Measurements from ENCODE around the gene ATG10.

Gene ATG10

DNA sequence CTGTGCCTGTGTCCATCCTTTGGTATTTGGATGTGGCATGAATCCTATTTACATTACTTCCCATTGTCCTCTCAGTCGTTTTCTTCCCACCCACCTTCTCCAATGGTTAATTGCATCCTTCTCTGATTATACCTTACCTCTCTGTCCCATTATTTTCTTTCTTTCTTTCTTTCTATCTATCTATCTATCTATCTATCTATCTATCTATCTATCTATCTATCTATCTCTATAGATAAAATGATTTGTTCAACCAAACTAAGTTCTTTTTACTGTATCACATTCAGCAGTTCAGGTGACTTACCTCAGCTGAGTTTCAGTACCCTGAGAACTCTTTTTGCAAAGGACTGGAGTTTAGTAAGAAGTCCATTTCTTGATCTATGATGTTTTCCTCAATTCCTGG lies 225.7 kb downstream of the ATG10 start:
- TF ChIP-seq, protein P1, sequence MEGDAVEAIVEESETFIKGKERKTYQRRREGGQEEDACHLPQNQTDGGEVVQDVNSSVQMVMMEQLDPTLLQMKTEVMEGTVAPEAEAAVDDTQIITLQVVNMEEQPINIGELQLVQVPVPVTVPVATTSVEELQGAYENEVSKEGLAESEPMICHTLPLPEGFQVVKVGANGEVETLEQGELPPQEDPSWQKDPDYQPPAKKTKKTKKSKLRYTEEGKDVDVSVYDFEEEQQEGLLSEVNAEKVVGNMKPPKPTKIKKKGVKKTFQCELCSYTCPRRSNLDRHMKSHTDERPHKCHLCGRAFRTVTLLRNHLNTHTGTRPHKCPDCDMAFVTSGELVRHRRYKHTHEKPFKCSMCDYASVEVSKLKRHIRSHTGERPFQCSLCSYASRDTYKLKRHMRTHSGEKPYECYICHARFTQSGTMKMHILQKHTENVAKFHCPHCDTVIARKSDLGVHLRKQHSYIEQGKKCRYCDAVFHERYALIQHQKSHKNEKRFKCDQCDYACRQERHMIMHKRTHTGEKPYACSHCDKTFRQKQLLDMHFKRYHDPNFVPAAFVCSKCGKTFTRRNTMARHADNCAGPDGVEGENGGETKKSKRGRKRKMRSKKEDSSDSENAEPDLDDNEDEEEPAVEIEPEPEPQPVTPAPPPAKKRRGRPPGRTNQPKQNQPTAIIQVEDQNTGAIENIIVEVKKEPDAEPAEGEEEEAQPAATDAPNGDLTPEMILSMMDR (IDR thresholded peaks at IDR 0.05; ENCODE audit: low read depth, low read length), result no peak
- no peak for TF ChIP-seq POLR2A (IDR thresholded peaks at IDR 0.05; ENCODE audit: extremely low read depth, insufficient read length)
- TF ChIP-seq, protein P2, sequence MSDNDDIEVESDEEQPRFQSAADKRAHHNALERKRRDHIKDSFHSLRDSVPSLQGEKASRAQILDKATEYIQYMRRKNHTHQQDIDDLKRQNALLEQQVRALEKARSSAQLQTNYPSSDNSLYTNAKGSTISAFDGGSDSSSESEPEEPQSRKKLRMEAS (IDR thresholded peaks at IDR 0.05; ENCODE audit: low read depth, low read length), result no peak
- no peak for DNase-seq (ENCODE audit: low read depth)

DNA sequence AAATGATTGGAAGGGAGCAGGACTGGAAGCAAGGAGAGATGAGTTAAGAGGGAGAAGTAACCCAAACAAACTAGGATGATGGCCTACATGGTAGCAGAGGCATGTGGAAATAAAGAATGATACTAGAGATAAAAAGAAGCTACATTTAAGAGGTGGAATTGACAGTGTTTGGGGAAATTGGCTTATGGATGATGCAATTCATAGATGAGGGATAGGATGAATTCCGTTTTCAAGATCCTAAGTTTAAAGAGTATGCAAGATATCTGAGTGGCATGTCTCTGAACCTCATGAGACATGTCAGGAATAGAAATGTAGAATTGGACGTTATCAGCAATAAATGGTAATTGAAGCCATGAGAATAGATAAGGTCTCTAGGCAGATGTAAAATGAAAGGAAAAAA lies 232.7 kb downstream of the ATG10 start:
- H3K4me3 ChIP-seq (ENCODE audit: low read depth, low read length), result no peak overlapping the region
- TF ChIP-seq, protein P1 (IDR thresholded peaks at IDR 0.05; ENCODE audit: low read depth, low read length), result no peak
- TF ChIP-seq, protein P2 (IDR thresholded peaks at IDR 0.05; ENCODE audit: low read depth, low read length), result no peak
- TF ChIP-seq POLR2A (IDR thresholded peaks at IDR 0.05; ENCODE audit: extremely low read depth, insufficient read length) (no peak), MYC (IDR thresholded peaks at IDR 0.05; ENCODE audit: low read depth, low read length) (no peak)
- no peak for DNase-seq (ENCODE audit: low read depth)

More for the DNA sequence above, 225.7 kb downstream of the ATG10 start:
- no peak overlapping the region for H3K4me3 ChIP-seq (ENCODE audit: low read depth, low read length)

DNA sequence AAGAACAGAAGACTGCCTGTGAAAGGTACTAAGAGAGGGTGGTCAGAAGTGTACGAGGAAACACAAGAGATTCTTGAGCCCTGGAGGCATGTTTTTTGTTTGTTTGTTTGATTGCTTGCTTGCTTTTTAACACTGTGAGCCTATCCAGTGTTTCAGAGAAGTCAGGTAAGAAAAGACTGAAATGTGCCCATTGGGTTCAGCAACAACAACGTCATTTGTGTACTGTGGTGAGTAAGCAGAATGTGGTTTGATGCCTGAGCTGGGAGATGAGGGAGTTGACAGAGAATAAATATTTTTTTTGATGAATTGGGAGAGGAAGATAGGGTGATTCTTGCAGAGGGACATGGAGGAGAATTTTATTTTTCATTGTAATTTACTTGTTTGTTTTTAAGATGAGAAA lies 233.2 kb downstream of the ATG10 start:
- H3K4me3 ChIP-seq (ENCODE audit: low read depth, low read length), result no peak overlapping the region

DNA sequence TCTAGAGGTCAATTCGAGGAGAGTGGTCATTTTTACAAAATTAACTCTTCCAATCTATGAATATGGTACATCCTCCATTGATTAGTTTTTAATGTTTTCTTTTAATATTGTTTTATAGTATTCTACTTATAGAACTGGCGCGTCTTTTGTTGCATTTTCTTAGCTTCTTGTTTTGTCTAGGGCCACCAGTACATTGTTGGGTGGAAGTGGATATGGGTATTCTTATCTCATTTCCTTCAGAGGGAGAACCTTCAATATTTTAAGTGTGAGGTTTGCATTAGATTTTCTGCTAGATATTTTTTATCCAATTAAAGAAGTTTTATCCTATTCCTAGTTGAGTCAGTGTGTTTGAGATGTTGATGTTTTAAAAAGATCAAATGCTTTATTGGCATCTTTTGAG lies 236.5 kb downstream of the ATG10 start:
- no peak overlapping the region for H3K4me3 ChIP-seq (ENCODE audit: low read depth, low read length)
- DNase-seq (ENCODE audit: low read depth), result no peak
- TF ChIP-seq, protein P2 (IDR thresholded peaks at IDR 0.05; ENCODE audit: low read depth, low read length), result no peak
- TF ChIP-seq MYC (IDR thresholded peaks at IDR 0.05; ENCODE audit: low read depth, low read length), result no peak
- no peak for TF ChIP-seq POLR2A (IDR thresholded peaks at IDR 0.05; ENCODE audit: extremely low read depth, insufficient read length)
- TF ChIP-seq, protein P1 (IDR thresholded peaks at IDR 0.05; ENCODE audit: low read depth, low read length), result no peak

More for the DNA sequence above, 233.2 kb downstream of the ATG10 start:
- TF ChIP-seq, protein P2 (IDR thresholded peaks at IDR 0.05; ENCODE audit: low read depth, low read length), result no peak
- TF ChIP-seq MYC (IDR thresholded peaks at IDR 0.05; ENCODE audit: low read depth, low read length) (no peak), POLR2A (IDR thresholded peaks at IDR 0.05; ENCODE audit: extremely low read depth, insufficient read length) (no peak)
- TF ChIP-seq, protein P1 (IDR thresholded peaks at IDR 0.05; ENCODE audit: low read depth, low read length), result no peak
- no peak for DNase-seq (ENCODE audit: low read depth)

DNA sequence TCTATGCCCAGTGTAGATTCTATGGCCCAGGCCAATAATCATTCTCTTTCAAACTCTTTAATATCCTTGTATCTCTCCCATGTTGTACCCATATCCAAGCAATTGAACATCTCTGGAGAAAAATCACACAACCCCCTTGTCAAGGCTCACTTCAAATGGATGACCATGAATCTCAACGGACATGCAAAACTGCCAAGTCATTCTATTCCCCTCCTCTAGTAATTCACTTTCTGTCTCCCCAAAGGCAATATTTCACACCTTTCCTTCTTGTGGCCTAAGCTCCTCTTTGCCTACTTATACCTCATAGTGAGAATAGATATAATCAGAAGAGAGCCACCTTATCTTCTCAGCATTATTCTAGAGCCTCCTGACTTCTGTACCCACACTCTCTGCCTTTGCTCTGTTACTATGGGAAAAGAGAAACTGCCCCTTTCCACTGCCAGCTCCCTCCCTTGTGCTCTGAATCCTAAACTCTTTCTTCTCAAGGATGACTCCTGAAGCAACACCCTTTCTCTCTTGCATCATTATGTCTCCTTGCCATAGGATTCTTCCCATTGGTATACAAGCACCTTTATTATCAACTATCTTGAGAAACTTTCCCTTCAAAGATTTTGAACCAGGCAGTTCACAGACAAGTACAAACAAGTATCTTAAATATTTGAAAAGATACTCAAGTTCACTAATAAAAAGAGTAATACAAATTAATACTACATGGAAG lies 240.2 kb downstream of the ATG10 start:
- H3K4me3 ChIP-seq (ENCODE audit: low read depth, low read length), result no peak overlapping the region
- DNase-seq (ENCODE audit: low read depth), result no peak
- TF ChIP-seq POLR2A (IDR thresholded peaks at IDR 0.05; ENCODE audit: extremely low read depth, insufficient read length) (no peak), MYC (IDR thresholded peaks at IDR 0.05; ENCODE audit: low read depth, low read length) (no peak)
- TF ChIP-seq, protein P1 (IDR thresholded peaks at IDR 0.05; ENCODE audit: low read depth, low read length), result no peak
- TF ChIP-seq, protein P2 (IDR thresholded peaks at IDR 0.05; ENCODE audit: low read depth, low read length), result no peak
